AG04450 (cell line): ENCODE results near the gene RGS7. TPM values are rescaled to one million over a fixed set of nuclear protein-coding genes. Genes with fewer than 3 reads are reported as not detected.

Source experiments
- CTCF ChIA-PET: fragments of 300-600, 350-600 bp; formaldehyde crosslinking; extraction: SDS; loops from one replicate; lab custom pipeline; 2022; ENCODE audit warnings: antibody characterized with exemption, inconsistent platforms; lab: Charles Lee
- POLR2A ChIA-PET: fragments of 350-600 bp; formaldehyde crosslinking; extraction: SDS; loops from one replicate; lab custom pipeline; 2021; ENCODE audit warnings: antibody characterized with exemption, inconsistent platforms; lab: Yijun Ruan, JAX
- DNase-seq: peaks from one replicate; pipeline ENCODE4 v3.0.0-alpha.2; 2011; ENCODE audit warnings: low read depth, low spot score
- H3K27ac ChIP-seq: one replicate; pipeline ENCODE4 v1.5.1; 2012; ENCODE audit warnings: low read depth, low read length, control low read depth
- H3K27me3 ChIP-seq: one replicate; pipeline ENCODE4 v1.6.0; 2012; ENCODE audit warnings: low read length; ENCODE audit not compliant: control insufficient read depth, insufficient read depth
- H3K4me3 ChIP-seq: 2 replicates; pipeline ENCODE4 v1.5.1; 2011; ENCODE audit warnings: mild to moderate bottlenecking, low read depth, low read length, control low read depth
- H3K9me3 ChIP-seq: 2 replicates; pipeline ENCODE4 v1.5.1; 2012; ENCODE audit warnings: low read length; ENCODE audit not compliant: control insufficient read depth, insufficient read depth
- CTCF ChIP-seq: IDR thresholded peaks from 2 replicates; pipeline ENCODE4 v1.5.1; 2011; ENCODE audit warnings: low read depth, low read length, control low read depth, inconsistent platforms
- polyA plus RNA-seq: library from polyadenylated mRNA; depleted of rRNA; stranded (reverse); fragments of >200 nt; gene quantifications from 2 replicates; pipeline ENCODE4 v1.2.3, GENCODE V29; 2011

Gene RGS7
- polyA plus RNA-seq, 1 experiment, result 0.29 TPM

- CTCF ChIA-PET, result no interaction called here
- Histone ChIP-seq H3K27me3 (no peaks in the 10 kb centered on the region), H3K4me3 (no peak overlapping the region), H3K9me3 (no peaks in the 10 kb centered on the region), H3K27ac (no peak overlapping the region)
- POLR2A ChIA-PET, result no interaction called here
- TF ChIP-seq CTCF, result no peak
- no peak for DNase-seq
These were observed 33.4 kb downstream of the RGS7 start for GRCh38 chr1:241323514-241324195.

- CTCF ChIA-PET, result no interaction called here
- H3K27ac ChIP-seq, result no peak overlapping the region
These were observed 39.3 kb downstream of the RGS7 start for GRCh38 chr1:241317676-241318075.

GRCh38 chr1:241316372-241316771 lies 40.6 kb downstream of the RGS7 start:
- POLR2A ChIA-PET, result no interaction called here
- CTCF ChIA-PET, result no interaction called here
- DNase-seq, result no peak
- Histone ChIP-seq H3K9me3 (no peaks in the 10 kb centered on the region; the same call in 1 of the 2 replicates), H3K4me3 (no peak overlapping the region), H3K27me3 (no peaks in the 10 kb centered on the region), H3K27ac (no peak overlapping the region)
- TF ChIP-seq CTCF, result no peak

More at GRCh38 chr1:241317676-241318075, 39.3 kb downstream of the RGS7 start:
- H3K9me3 ChIP-seq, result no peaks in the 10 kb centered on the region; the same call in 1 of the 2 replicates
- no peak for TF ChIP-seq CTCF
- POLR2A ChIA-PET, result no interaction called here
- DNase-seq, result no peak
- H3K4me3 ChIP-seq, result no peak overlapping the region
- no peaks in the 10 kb centered on the region for H3K27me3 ChIP-seq

- H3K4me3 ChIP-seq, result no peak overlapping the region
- no peak for DNase-seq
- ChIA-PET CTCF (interaction anchor here (0.6 kb wide), 1 partner anchor 1265 kb away, joined by 3 read pairs; no protein-coding TSS in a partner anchor), POLR2A (no interaction called here)
- no peaks in the 10 kb centered on the region for H3K27me3 ChIP-seq
- H3K27ac ChIP-seq, result no peak overlapping the region
- peaks cover 4% of the 10 kb centered on the region; the same call in 1 of the 2 replicates for H3K9me3 ChIP-seq
- TF ChIP-seq CTCF, result 0 out of 2 replicates have a peak, but pooled peaks have one; percentile 17
These were observed 45.8 kb downstream of the RGS7 start for GRCh38 chr1:241311056-241311746.

- ChIA-PET CTCF (interaction anchor here (0.6 kb wide), 1 partner anchor 301 kb away, joined by 9 read pairs; no protein-coding TSS in a partner anchor), POLR2A (no interaction called here)
- no peak for TF ChIP-seq CTCF
- H3K9me3 ChIP-seq, result peaks cover 9% of the 10 kb centered on the region; the same call in 1 of the 2 replicates
- H3K27ac ChIP-seq, result no peak overlapping the region
- DNase-seq, result no peak
- H3K27me3 ChIP-seq, result no peaks in the 10 kb centered on the region
- H3K4me3 ChIP-seq, result no peak overlapping the region
These were observed 46.6 kb downstream of the RGS7 start for GRCh38 chr1:241310451-241310850.
